ENCODE measurements around the gene XPA.

XPA gene

DNA sequence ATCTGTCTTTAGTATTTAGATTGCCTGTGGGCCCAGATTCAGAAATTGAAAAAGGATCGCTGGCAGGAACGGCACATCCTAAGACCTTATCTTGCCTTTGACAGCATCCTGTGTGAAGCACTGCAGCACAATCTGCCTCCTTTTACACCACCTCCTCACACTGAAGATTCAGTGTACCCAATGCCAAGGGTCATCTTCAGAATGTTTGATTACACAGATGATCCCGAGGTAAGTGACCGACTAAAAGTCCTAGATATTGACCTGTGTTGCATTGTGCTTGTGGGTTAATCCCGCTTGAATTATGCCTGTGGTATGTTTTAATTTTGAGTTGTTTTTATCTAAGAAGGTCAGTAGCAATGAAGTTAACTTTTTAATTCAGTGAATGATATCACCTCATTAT lies 49.1 kb downstream of the XPA start:
- no peak for DNase-seq

DNA sequence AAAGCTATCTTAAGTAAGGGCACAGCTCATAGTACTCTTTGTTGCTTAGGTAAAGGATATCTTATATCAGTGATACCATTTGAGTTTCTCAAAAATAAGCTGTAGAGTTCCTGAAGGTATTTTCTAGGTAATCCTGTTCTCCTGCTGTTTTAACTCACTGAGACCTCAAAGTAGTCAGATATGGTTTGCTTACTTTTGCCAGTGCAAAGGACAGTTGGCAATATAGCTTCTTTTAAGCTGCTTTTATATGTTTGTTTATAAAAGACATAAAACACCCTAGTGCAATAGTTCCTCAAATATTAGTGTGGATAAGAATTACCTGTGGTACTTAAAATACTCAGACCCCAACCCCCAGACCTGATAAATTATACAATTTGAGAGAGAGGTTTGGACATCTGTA lies 51.4 kb downstream of the XPA start:
- DNase-seq = no peak

DNA sequence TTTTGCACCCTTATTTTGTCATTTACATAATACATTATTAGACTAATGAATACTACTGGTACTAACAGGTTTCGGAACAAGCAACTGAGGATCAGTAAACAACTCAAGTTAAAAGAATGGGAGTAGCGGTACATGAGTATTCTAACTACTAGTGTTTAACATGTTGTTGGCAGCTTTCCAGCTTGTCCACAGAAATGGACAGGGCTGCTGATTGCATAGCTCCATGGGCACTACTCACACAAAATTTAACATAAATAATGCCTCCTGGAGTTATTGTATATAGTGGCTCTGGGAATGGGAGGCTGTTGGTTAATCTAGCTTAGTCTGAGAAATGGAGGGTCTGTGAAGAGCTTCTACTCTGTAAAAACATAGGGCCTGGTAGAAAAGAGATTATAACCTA lies 56.8 kb downstream of the XPA start:
- no peak for DNase-seq

DNA sequence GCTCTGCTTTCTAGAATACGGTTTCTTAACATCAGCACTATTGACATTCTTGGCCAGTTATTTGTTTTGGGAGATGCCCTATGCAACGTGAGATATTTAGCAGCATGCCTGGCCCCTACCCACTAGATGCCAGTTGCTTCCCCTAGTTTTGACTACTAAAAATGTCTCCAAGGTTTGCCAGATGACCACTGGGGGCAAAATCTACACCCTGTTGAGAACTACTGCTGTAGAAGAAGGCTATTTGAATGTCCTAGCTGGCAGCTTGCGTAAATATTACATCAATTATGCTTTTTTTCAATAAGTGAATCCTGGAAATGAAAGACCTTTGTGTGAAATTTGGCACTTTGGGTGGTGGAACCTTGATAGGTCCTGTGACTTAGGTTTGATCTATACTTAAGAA lies 58.5 kb downstream of the XPA start:
- peak in 1 of 2 experiments; percentile 20 for DNase-seq

DNA sequence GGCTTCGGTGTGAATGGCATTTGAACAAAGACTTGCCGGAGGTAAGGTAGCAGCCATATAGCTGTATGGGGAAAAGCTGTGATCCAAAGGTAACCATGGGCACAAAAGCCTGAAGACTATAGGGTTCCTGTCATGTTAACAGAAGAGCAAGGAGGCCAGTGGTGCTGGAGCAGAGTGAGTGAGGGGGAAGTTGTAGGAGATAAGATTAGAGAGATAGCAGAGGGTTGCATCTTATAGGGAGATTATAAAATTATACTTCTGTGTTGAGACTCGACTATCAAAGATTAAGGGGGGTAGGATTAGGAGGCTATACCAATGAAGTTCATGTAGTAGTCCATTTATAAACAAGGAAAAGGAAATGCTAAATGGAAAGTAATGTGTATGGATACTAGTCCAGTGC lies 60.2 kb downstream of the XPA start:
- no peak for DNase-seq

DNA sequence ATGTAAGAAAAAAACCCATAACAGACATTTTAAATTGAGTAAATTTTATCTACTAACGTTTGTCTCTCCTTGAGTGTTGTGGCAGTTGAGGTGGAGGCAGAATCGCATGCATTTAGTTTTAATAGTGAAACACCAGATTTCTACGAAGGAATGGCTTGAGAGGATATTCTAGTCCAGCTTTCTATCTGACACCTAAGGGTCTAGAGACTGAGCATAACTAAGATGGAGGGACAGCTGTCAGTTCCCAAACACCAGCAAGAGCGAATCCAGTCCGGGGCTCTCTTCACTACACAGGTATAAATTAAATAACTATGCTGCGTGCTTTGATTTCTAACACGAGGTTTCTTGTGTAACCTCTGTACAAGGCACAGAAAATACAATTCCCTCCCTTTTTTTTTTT lies 62.1 kb downstream of the XPA start:
- no peak for DNase-seq

DNA sequence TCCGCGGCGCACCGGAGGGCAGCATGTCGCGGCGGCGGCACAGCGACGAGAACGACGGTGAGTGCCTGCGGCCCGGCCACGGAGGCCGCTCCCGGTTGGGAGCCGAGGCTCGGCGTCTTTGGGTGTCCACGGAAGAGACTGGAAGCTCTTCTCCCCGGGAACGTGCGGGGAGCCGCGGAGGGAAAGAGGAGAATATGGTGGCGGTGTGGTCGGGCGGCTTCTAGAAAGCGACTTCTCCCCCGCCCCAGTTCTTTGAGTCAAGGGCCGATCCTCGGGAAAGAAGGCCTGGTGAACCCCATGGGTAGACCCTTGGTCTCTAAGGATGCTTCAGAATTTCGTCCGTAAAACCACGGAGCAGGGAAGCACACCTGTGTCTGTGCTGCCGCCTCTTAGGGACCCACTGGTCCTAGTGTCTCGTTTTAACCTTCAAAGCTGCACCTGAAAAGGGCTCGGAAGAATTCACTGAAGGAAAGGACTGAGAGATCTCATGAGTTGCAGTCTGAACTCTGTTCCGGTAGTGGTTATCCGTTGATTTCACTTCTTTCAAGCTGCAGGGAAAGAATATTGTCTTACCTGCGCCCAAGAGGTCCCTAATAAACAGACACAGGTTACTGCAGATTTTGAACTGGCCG lies 63.2 kb downstream of the XPA start:
- DNase-seq = no peak

DNA sequence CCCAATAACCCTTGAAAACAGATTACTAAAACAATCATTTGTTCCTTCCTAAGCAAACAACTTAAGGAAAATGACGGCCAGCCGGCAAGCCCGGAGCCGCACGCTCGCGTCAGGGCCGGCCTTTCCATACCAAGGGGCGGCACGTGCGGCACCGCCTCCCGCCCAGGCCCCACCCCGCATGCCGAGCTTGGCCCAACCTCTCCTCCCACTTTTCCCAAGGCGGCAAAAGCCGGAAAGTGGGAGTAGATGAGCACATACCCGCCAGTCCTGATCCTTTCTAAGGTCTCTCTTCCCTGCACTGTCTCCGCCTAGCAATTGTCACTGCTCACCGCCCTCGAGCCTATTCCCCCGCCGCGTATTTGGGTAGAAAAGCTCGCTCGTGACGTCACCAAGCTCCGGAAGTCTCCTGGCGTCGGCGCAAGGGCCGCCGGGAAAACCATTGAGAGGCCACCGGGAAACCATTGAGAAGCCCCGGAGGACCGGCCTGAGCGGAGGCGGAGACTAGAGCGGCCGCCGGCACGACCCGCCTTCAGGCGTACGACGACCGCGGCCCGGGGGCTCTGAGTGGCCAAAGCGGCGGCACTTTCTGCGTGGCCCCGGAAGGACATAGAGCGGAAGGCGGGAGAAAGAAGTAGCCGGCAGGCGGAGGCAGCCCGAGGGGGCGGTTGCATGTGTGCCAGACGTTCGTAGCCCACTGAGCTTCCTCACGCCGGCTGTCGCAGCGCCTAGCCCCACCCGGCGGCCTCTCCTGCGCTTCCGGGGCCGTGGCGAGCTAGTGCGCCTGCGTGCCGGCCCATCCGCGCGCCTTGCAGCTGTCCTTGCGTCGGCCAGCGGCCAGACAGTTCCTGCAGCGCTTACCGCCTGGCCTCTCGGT lies 63.9 kb downstream of the XPA start, which contains the start of the genes NCBP1 and TSTD2:
TSS of gene NCBP1 (plus strand) at position 837 of the 874 bp plus-strand sequence. CDS start 61 bp downstream, outside the sequence.
TSS of gene TSTD2 (minus strand) at position 384 of the 874 bp plus-strand sequence. CDS start 5,806 bp downstream, outside the sequence.
- DNase-seq = peak; percentile 99 to 100

DNA sequence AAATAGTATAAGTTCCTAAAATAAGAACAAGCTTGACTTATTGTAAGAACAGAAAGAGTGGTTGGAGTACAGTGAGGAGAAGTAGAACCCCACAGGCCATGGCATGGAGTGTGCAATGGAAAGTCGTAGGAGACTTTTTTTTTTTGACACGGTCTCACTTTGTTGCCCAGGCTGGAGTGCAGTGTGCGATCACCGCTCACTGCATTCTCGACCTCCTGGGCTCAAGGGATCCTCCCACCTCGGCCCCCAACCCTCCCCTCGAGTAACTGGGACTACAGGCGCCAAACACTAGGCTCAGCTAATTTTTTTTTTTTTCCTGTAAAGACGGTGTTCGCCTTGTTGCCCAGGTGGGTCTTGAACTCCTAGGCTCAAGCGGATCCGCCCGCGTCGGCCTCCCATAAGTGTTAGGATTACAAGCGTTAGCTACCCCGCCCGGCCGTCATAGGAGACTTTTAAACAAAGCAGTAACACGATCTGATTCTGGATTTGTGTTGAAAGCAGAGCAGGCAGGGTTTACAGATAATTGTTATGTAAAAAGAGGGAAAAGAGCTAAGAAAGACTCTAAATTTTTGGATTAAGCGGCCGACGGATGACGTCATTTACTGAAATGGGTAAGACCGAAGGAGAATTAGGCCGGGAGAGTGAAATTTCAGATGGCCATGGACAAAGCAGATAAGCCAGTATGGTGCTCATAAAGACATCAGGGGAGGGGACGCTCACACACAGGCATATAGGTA lies 64.7 kb downstream of the XPA start:
- DNase-seq = peak; percentile 48 to 92

DNA sequence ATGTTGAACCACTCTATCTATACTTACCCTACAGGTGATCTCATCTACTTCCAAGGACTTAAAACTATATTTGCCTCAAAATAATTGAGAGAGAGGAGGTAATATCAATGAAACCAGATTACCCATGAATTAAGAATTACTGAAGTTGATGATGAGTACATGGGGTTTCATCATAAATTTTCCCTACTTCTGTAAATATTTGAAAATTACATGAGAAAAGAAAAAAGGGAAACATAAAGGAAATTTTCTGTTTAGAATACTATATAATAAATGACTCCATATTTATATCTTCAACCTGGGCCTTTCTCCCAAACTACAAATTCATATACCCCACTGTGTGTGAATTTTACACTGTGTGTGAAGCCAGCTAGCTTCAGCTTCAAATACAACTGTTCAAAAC lies 66.5 kb downstream of the XPA start:
- DNase-seq = no peak

DNA sequence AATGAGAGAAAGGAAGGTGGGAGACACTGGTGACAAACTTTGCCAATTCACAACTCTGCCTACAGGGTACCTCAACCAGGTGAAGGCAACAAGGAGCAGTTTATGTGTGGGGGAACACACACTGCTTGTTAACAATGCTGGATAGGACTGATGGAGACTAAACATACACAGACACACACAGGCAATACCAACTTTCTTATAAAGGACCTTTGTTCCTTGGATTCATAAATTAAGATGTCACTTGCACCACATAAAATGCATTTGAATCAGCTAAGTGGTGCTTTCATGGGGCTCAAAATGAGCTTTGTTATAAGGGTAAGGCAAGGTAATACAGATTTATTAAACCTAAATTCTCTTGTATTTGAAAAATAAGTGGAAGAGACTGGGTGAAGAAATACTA lies 68.0 kb downstream of the XPA start:
- DNase-seq = no peak

DNA sequence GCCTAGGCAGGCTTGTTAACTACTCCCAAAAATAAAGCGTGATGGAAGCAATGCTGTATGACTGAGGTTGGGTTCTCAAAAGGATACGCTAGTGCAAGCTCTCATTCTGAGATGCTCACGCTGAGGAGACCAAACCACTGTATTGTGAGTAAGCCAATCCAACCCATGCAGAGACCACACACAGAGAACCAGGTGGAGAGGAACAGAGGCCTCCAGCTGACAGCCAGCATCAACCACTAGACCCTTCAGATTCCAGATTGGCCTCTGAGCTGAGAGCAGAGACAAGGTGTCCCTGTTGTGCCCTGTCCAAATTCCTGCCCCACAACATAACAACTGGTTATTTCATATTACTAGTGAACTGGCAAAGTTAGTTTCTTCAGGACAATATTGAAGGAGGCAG lies 68.5 kb downstream of the XPA start:
- DNase-seq = no peak

DNA sequence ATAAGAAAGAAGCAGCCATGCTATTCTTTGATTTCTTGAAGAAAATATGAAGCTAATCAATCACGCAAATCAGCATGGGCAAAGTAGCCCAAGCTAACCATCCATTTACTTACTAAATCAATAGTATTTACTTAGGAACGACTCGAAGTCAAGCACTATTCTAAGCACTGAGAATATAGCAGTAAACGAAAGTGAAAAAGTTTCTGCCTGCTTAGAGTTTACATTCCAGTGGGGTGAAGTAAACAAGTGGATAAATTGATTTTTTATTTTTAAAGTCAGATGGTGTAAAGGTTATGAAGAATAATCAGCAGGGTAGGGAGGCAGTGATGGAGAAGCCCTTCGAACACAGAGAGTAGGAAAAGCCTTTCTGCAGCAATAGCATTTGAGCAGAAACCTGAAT lies 69.5 kb downstream of the XPA start:
- DNase-seq = no peak

DNA sequence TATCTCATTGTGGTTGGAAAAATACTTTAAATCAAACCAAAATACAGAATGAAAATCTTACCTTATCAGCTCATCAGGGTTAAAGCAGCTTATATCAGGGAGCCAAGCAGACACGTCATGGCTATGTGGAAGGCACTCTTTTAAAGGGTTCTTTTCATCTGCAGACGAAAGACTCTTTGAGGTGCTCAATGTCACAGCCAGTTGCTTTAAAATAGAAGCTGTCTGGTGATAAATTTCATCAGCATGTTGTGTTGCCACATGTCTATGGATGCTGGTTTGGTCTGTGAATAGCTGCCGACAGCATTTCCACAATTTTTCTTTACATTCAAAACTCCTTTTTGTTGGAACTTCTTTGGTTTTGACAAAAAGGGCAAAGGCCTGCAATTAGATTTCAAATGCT lies 71.5 kb downstream of the XPA start:
- DNase-seq = no peak
